Measurements from ENCODE around the gene GDAP1L1. TPM values are rescaled to one million over a fixed set of nuclear protein-coding genes. Genes with fewer than 3 reads are reported as not detected.
A peak's percentile ranks its signal among the peaks of the same experiment; 100 is the strongest.

GDAP1L1 gene
- not detected in 2 replicates for total RNA-seq

DNA sequence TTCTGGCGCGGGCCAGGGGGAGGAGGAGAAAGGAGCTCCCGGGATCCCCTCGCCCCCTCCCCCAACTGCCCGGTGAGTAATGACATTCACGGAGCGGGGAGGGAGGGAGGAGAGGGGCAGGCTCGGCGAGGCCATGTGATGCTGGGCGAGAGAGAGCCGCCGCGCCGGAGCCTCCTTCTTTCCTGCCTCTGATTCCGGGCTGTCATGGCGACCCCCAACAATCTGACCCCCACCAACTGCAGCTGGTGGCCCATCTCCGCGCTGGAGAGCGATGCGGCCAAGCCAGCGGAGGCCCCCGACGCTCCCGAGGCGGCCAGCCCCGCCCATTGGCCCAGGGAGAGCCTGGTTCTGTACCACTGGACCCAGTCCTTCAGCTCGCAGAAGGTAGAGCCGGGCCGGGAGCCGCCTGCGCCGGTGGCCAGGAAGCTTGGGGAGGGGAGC lies at the start of gene GDAP1L1:
TSS of gene GDAP1L1 (plus strand) at position 178 of the 441 bp plus-strand sequence. CDS start at position 205, 27 bp downstream.
- DNase-seq (ENCODE audit: low read depth), result no peak

DNA sequence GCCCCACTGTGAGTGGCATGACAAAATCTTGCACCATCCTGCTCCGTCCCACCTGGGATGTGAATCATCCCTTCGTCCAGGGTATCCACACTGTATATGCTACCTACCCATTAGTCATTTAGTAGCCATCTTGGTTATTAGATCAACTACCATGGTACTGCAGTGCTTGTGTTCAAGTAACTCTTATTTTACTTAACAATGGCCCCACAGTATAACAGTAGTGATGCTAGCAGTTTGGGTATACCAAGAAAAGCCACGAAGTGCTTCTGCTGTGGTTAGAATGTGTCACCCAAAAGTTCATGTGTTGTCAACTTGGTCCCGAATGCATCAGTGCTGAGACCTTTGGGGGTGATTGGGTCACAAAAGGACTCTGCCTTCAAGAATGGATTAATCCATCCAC lies 48.2 kb upstream of the GDAP1L1 start:
- no peak for DNase-seq (ENCODE audit: low read depth)

DNA sequence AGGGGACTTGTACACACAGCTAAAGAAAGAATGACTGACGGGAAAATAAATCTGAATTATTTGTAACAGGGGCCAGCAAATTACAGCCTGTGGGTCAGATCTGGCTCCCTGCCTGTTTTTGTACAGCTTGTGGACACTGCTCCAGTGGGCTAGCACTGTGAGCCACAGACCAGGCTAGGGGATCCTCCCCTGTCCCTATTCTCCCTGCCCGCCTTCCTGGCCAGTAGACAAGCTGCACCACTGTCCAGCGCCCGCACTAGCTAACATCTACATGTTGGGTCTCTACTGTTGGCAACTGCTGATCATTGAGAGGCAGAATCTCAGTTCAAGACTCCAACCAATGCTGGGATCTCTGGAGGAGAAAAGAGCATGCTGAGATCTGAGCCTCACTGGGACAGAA lies 47.2 kb upstream of the GDAP1L1 start:
- DNase-seq (ENCODE audit: low read depth), result no peak

DNA sequence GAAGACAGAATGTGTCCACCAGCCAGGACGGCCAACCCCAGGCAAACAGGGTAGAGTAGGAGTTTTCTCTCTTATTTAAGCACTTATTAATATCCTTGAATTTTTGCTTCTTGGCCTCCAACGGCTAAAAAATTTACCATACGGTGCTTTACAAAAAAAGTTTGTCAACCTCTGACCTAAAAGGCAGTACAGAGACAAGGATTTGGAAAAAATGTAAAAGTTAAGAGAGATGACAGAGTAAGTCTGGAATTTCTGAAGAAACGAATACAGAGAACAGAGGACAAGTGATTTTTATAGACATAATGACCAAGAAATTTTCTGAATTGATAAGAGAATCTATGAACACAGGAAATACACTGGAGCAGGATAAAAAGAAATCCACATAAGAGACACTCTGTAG lies 46.7 kb upstream of the GDAP1L1 start:
- DNase-seq (ENCODE audit: low read depth), result no peak

DNA sequence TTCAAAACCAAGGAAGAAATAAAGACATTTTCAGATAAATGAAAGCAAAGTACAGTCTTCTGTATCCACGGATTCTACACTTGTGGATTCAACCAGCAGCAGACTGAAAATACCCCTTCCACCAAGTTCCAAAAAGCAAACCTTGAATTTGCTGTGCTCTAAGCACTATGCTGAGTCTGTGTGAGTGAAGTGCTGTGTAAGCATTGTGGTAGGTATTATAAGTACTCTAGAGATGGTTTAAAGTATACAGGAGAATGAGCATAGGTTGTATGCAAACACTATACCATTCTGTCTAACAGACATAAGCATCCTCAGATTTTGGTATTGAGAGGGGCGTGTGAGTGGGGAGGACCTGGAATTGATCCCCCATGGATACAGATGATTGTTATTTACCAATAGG lies 46.1 kb upstream of the GDAP1L1 start:
- no peak for DNase-seq (ENCODE audit: low read depth)

DNA sequence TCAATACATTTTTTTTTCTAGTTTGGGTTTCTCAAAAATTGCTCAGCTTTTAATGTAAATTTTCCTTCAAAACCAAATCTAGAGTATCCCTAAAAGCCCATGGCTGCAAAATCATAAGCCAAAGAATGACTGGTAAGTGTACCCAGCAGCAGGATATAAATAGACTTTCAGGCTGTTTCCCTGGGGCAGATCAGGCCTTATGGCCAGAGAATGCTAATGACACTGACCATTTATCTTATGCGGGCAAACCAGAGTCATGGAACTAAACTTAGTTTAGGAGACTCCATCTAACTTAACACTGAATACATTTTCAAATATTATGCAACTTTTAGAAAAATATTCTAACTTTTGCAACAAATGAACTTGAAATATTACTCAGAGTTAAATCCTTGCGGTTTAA lies 43.9 kb upstream of the GDAP1L1 start:
- no peak for DNase-seq (ENCODE audit: low read depth)

DNA sequence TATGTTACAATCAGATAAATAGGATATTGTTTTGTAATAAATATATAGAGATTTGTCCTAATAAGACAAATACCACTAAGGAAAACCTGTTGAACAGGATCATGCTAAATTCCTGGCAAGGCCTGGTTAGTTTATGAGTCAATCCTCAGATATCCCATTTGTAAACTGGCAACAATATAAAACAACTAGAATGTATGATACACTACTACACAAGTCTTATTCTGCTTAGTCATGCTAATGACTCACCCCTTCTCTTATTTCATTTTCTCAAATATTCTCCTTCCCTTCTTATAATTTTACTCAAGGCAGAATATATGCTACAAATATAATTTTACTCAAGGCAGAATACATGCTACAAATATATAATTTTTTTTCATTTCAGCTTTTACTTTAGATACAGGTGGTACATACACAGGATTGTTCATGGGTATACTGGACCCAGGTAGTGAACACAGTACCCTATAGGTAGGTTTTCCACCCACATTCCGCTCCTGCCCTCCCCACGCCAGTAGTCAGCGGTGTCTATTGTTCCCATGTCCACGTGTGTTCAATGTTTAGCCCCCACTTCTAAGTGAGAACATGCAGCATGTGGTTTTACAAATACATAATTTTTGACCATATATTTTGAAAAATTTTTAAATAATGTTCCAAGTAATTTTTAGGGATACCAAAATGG lies 42.8 kb upstream of the GDAP1L1 start:
- DNase-seq (ENCODE audit: low read depth), result peak; percentile 99

DNA sequence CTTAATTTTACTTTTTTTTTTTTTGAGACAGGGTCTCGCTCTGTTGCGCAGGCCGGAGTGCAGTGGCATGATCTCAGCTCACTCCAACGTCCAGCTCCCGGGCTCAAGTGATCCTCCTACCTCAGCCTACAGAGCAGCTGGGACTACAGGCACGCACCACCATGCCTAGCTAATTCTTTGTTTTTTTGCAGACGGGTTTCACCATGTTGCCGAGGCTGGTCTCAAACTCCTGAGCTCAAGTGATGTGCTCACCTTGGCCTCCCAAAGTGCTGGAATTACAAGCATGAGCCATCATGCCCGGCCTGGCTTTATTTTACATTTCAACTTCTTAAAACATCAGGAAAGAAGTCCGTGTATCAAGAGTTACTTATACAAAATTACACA lies 42.3 kb upstream of the GDAP1L1 start:
- DNase-seq (ENCODE audit: low read depth), result no peak

DNA sequence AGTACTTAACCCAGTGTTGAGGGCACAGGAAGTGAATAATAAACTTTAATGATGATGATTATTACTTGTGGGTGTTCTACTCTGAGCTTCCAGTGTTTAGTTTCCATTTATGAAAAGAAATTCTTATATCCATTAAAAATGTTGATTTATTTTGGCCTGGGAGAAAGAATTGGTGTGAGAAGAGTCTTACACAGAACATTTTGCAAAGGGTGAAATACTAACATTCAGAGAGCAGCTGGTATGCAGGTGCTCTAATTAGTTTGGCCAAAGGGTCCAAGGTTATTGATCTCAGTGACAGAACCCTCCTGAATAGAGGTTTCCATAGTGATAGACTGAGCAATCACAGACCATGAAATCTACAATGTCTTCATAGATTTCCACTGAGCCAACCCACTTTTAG lies 41.0 kb upstream of the GDAP1L1 start:
- no peak for DNase-seq (ENCODE audit: low read depth)

DNA sequence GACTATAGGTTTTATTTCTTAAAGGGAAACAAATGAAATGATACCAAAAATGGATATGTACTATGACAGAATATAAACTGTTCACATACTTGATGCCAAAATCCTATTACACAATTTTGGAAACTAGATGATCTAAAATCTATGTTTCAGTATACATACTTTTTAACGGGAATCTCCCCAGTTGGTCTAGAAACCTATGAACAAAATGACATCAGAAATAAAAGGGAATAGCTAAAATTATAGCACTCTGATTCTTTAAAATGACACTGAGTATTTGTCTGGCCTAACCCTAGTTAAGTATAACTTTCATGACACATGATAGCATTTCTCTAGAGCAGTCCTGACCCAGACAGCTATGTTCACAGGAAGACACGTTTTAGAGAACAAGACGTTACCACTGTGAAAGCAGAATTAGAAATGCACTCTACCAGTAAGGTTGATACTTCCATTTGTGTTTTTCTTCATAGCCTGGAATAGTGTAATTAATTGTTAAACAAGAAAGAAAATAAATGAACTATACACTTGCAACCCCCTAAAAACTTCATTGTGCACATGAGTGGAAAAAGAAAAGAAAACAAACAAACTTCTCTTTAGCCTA lies 39.9 kb upstream of the GDAP1L1 start:
- peak; percentile 28 for DNase-seq (ENCODE audit: low read depth)

DNA sequence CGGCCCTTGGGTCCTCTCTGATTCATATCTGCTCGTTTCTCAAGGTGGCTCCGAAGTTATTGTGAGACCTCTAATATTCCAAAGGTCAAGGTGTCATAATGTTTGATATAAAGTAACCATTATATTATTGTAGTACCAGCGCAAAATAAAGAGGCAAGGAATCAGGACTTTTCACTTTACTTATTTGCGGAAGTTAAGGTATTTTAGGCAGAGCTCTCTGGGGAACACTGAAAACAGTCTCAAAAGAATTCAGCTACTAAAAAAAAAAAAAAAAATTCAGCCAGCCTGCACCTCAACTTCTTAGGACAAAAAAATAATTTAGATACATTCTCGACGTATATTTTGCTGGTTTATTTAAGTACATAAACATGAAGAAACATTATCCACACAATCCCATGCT lies 38.9 kb upstream of the GDAP1L1 start:
- no peak for DNase-seq (ENCODE audit: low read depth)

DNA sequence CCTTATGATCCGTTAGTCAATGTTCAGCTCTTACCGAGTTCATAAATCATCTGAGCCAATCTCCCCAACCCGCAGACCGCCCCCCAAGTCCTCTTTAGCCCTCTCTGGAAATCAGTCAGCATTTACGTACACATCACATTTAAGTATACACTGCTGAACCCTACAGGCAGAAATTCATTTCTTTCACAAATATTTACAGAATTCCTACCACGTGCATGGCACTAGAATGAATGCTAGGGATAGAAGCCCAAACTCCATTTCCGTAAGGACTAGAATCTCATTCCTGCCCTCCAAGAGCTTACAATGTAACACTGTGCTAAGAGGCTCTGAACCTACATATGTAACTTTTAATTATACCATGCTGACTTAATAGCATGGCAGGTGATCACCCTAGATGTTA lies 38.3 kb upstream of the GDAP1L1 start:
- peak; percentile 44 for DNase-seq (ENCODE audit: low read depth)

DNA sequence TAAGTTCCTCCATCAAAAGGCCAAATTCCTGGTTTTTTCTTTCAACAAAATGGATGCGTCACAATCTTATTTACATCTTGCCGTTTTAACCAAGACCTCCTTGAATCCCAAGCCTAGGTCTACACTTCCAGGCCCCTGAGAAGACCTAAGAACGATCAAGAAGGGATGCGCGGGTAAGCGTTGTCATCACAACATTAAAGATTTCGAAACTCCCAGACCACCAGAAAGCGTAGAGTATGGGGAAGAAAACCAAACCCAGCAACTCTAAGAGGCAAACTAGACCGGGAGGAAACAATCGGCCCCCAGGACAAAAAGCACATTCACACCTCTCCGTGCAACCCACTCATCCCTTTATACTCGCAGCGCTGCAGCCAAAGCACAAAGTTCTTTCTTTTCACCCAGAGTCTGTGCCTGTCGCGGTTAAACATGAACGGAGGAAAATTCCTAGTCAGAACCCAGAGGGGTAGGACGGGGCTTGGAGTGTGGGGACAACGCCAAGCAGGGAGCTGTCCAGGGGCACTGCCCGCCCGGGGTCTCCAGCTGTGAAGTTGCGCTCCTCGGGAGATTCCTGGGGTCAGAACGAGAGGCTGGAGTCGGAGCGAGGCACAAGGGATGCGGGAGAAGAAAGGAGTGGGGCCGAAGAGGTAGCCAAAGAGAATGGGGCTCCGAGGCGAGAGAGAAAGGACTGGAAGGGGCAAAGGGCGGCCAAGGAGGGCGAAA lies 37.3 kb upstream of the GDAP1L1 start:
- peak; percentile 23 for DNase-seq (ENCODE audit: low read depth)

DNA sequence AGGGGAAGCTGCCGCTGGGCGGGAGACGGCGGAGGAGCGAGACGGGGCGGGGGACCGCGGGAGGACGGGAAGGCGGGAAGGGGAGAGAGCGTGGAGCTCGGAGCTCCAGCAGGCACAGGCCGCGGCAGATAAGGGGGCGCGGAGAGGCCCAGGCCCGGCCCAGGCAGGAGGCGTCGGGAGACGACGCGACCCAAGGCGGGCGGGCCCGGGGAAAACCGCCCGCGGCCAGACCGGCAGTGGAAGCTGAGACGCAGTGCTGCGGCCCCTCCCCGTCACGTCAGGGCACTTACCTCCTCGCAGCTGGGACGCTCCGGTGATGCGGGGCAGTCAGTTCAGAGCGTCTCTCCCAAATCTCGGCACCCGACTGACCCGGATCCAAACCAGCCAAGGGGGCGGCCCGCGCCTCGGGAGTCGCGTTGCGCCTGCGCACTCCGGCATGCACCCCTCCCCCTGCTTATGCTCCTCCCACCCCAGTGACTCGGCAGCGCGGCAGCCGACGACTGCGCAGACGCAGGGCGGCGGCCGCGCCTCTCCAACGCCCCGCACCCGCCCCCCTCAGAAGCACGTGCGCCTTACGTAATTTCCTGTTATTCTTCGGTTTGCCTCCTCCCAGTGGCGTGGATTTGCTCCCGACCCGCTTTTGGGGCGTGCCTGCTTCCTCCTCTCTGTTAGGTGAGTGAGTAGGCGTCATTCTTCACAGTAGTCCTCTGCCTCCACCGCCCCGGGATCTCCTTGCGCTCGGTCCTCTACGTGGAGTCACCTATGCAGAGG lies 36.5 kb upstream of the GDAP1L1 start, which contains the start of gene OSER1:
TSS of gene OSER1 (minus strand) at position 366 of the 771 bp plus-strand sequence. CDS start 3,814 bp downstream, outside the sequence.
- peak; percentile 93 for DNase-seq (ENCODE audit: low read depth)

DNA sequence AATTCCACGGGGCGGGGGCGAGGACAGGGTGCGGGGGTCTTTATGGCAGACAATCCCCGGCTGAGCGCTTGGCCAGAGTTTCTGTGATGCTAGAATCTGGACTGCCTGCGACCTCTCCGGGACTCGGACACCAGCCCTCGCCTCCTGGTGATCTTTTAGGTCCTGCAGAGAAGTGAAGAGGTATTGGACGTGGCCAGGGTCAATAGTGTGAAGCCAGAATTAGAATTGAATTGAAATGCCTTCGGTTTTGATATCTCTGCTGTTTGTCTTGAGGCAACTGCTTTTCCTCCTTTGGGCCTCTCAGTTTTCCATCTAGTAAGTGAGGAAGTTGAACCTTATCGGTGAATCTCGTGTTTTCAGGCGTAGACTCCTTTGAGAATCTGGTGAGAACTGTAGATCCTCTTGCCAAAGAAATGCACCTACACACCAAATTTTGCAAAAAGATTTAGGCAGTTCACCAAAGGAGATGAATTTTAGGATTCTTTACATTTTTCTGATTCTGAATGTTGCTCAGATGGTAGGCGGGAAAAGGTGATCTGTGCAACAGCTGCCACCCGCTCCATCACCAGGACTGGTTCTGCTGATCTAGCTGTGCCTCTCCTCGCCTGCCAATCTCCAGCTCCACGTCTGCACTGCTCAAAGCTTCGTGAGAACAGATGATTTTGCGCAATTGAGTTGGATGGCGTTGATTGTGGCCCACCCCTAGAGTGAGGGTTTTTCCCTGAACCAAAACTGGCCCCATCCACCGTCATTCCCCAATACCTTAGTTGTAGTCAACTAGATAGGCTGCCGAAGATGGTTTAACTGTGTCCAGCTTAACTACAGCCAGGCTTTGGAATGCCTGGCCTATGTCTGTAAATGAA lies 35.7 kb upstream of the GDAP1L1 start:
- DNase-seq (ENCODE audit: low read depth), result peak; percentile 22

DNA sequence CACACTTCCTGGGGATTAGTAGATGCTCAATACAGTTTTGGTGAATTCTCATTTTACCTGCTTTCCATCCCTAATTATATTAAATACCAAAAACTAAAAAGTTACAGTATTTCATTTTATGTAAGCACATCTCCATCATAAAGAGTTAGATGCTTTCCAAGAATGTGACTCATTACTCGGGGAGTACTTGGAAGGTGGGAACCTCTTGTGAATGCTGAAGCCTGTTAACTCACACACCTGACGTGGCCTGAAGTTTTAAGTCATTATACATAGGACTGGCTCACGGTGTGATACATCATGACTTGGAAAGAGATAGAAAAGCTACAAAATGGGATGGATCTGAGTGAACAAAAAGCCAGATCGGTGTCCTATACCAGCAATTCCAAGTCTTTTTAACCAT lies 34.3 kb upstream of the GDAP1L1 start:
- peak; percentile 25 for DNase-seq (ENCODE audit: low read depth)

DNA sequence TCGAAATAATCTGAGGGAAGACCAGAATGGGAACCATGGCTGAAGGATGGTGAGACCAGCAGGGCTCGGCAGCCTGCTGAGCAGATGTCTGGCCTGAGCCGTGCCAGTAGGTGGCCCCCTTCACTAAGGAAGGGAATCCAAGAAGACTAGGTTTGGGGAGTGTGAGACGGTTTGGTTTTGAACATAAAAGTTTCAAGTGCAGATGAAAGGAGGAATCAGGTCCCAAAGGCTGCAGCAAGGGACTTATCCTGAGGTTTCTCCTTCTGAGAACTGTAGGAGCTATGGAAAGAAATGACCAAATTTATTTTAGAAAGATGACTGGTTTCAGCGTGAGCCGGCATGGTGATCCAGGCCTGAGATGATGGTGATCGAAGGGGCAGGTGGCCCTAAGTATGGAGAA lies 32.0 kb upstream of the GDAP1L1 start:
- DNase-seq (ENCODE audit: low read depth), result peak; percentile 51

DNA sequence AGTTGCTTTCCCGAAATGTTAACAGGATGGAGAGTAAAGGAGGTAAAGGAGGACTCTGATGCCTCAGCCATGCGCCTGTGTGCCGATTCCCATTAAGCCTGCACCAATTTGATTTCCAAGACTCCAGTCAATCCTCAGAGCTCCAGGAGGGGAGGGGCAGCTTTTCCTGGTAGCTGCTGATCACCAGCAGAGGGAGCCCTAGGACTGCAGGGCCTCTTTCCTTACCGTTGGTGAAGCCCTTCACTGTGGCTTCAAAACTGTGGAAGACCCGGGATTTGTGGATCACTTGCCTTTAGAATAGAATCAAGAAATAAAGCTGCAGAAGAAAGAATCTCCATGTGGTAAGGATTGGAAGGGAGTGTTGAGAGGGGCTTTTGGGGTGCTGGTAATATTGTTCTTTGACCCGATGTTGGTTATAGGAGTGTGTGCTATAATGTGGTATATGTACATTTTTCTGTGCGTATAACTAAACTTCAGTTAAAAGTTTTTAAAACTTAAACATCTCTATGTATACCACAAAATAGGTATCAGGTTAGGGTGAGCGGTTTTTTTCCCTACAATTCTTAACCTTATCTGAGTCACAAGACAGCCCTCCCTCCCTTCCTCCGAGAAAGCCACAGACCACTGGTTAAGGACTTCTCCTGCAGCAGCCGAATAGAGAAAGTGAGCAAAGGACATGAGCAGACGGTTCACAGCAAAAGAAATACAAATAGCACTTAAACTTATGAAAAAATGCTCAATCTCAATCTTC lies 29.6 kb upstream of the GDAP1L1 start:
- DNase-seq (ENCODE audit: low read depth), result peak; percentile 61

DNA sequence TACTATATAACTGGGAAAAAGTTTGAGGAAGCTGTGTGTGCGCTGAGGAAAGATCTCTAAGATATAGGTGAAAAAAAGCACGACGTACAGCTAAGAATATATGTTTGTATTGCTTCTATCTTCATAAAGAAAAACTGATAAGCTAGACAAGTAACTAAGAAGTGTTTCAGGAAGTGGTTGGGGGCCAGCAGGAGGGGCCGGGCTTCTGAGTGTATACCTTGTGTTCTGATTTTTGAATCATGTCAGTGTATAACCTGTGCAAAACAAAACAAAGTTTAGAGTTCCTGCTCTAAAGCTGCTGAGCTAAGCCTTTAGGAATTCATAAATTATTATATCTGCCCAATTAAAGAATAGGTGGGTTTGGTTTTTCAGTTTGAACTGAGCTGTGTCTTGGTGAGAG lies 28.7 kb upstream of the GDAP1L1 start:
- no peak for DNase-seq (ENCODE audit: low read depth)

DNA sequence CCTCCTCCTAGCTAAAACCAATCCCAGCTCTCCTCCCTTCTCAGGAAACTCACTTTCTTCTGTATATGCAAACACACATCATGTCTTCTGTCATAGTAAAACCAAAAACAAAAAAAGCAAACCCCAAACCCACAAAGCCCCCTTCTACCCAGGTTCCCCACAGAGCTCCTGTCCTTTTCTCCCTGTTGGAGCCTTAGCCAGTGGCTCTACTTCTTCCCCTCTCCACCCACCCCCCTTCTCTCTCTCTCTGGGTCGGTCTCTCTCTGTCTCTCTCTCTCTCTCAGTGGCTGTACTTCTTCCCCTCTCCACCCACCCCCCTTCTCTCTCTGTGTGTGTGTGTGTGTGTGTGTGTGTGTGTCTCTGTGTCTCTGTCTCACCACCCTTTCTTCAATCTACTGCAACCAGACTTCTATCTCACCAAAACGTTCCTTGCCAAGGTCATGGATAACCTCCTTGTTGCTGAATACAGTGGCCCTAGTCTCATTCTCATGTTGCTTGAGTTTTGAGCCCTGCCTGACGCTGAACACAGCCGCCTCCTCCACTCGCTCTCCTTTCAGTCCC lies 27.9 kb upstream of the GDAP1L1 start:
- DNase-seq (ENCODE audit: low read depth), result no peak

Measured in renal cortical epithelial cell (primary cell).